OCI-LY1 (cell line): ENCODE results near the gene AKT1.

Experiments
- H2AFZ ChIP-seq: fragments of 200-600 bp; sonication (generic), shearing (Covaris generic); 2 replicates; pipeline ENCODE4 v1.6.0; 2014; ENCODE audit warnings: antibody characterized with exemption, mild to moderate bottlenecking, low read length
- H3F3A ChIP-seq: fragments of 200-600 bp; sonication (generic), shearing (Covaris generic); 2 replicates; pipeline ENCODE4 v1.6.0; 2014; ENCODE audit warnings: mild to moderate bottlenecking, antibody characterized with exemption, low read length, moderate library complexity; ENCODE audit not compliant: insufficient read depth
- H3K27ac ChIP-seq: fragments of 200-600 bp; sonication (generic); 2 replicates; pipeline ENCODE4 v1.5.1; 2014; ENCODE audit warnings: low read length, mixed run types, mild to moderate bottlenecking, low read depth; ENCODE audit not compliant: poor library complexity, severe bottlenecking
- H3K27me3 ChIP-seq: fragments of 200-600 bp; sonication (generic); 2 replicates; pipeline ENCODE4 v1.6.0; 2014; ENCODE audit warnings: antibody characterized with exemption, mild to moderate bottlenecking, low read length, moderate library complexity; ENCODE audit not compliant: insufficient read depth
- H3K36me3 ChIP-seq: fragments of 200-600 bp; sonication (generic); 2 replicates; pipeline ENCODE4 v1.6.1; 2014; ENCODE audit warnings: mild to moderate bottlenecking, antibody characterized with exemption, low read length, moderate library complexity, mixed read lengths; ENCODE audit not compliant: insufficient read depth
- H3K4me1 ChIP-seq: fragments of 200-600 bp; sonication (generic); 2 replicates; pipeline ENCODE4 v1.5.1; 2014; ENCODE audit warnings: mild to moderate bottlenecking, low read length, moderate library complexity; ENCODE audit not compliant: insufficient read depth, severe bottlenecking
- H3K4me2 ChIP-seq: fragments of 200-600 bp; sonication (generic), shearing (Covaris generic); 2 replicates; pipeline ENCODE4 v1.6.1; 2014; ENCODE audit warnings: low read length
- H3K4me3 ChIP-seq: fragments of 200-600 bp; sonication (generic); 2 replicates; pipeline ENCODE4 v1.5.1; 2014; ENCODE audit warnings: low read length, low read depth, mild to moderate bottlenecking, mixed read lengths; ENCODE audit not compliant: poor library complexity, severe bottlenecking
- H3K79me2 ChIP-seq: fragments of 200-600 bp; shearing (Covaris generic); 2 replicates; pipeline ENCODE4 v1.6.1; 2016; ENCODE audit warnings: mixed run types, low read length, mixed read lengths; ENCODE audit not compliant: insufficient read depth
- H3K9ac ChIP-seq: fragments of 200-600 bp; sonication (generic), shearing (Covaris generic); 2 replicates; pipeline ENCODE4 v1.6.1; 2014; ENCODE audit warnings: mild to moderate bottlenecking, low read length, mixed read lengths
- H3K9me2 ChIP-seq: fragments of 200-600 bp; sonication (generic), shearing (Covaris generic); 2 replicates; pipeline ENCODE4 v1.6.1; 2014; ENCODE audit warnings: low read depth, mild to moderate bottlenecking, low read length, mixed read lengths
- H3K9me3 ChIP-seq: fragments of 200-600 bp; shearing (Covaris generic); 2 replicates; pipeline ENCODE4 v1.6.1; 2014; ENCODE audit warnings: low read length, mixed read lengths
- H4K20me1 ChIP-seq: fragments of 200-600 bp; sonication (generic), shearing (Covaris generic); 2 replicates; pipeline ENCODE4 v1.6.0; 2016; ENCODE audit warnings: mild to moderate bottlenecking, low read length; ENCODE audit not compliant: insufficient read depth
- CTCF ChIP-seq: fragments of 200-600 bp; sonication (generic), shearing (Covaris generic); IDR thresholded peaks from 2 replicates; pipeline ENCODE4 v1.5.1; 2017; ENCODE audit warnings: mild to moderate bottlenecking, antibody characterized with exemption, low read length, moderate library complexity, mixed read lengths
- EZH2 ChIP-seq: fragments of 200-600 bp; sonication (generic), shearing (Covaris generic); IDR thresholded peaks from 2 replicates; pipeline ENCODE4 v1.8.0; 2017; ENCODE audit warnings: borderline replicate concordance, mixed run types, mild to moderate bottlenecking, antibody characterized with exemption, low read length, moderate library complexity, mixed read lengths

Gene AKT1

DNA sequence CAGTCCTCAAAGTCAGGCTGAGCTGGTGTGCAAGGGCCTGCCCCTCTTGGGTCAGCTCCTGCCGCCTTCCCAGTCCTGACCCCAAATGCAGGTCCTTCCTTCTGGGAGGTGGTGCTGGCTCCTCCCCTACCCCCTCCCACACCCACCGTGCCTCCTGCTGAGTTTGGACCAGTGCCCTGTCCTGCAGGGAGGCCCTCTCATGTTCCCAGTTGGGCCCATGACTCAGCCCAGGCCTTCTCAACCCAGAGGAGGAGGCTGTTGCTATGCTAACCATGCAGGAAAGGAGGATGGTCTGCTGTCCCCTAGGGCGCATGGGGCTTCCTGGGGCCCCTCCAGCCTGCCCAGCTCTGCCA is 9.8 kb upstream of the AKT1 start:
- no peak overlapping the region for H3K4me3 ChIP-seq
- H3K27me3 ChIP-seq, result peaks cover 9% of the 10 kb centered on the region
- no peak overlapping the region for H2AFZ ChIP-seq
- H3F3A ChIP-seq, result no peaks in the 10 kb centered on the region
- H3K9me2 ChIP-seq, result no peaks in the 10 kb centered on the region
- peaks cover 35% of the 10 kb centered on the region for H3K4me1 ChIP-seq
- H3K9ac ChIP-seq, result no peak overlapping the region
- H3K36me3 ChIP-seq, result no peaks in the 10 kb centered on the region
- no peaks in the 10 kb centered on the region for H4K20me1 ChIP-seq
- no peaks in the 10 kb centered on the region for H3K9me3 ChIP-seq
- no peak overlapping the region for H3K4me2 ChIP-seq
- no peaks in the 10 kb centered on the region for H3K79me2 ChIP-seq
- TF ChIP-seq EZH2 (no peak), CTCF (no peak)
- no peak overlapping the region for H3K27ac ChIP-seq

GRCh38 chr14:104804481-104805325 is 9.2 kb upstream of the AKT1 start:
- TF ChIP-seq CTCF, result no peak
- no peak for TF ChIP-seq EZH2
- Histone ChIP-seq H3K27me3 (peaks cover 13% of the 10 kb centered on the region), H3K4me3 (no peak overlapping the region), H4K20me1 (no peaks in the 10 kb centered on the region), H3K4me2 (no peak overlapping the region), H3K79me2 (no peaks in the 10 kb centered on the region), H3K4me1 (peaks cover 39% of the 10 kb centered on the region), H3K27ac (no peak overlapping the region), H3K9me2 (no peaks in the 10 kb centered on the region), H3K9ac (no peak overlapping the region), H3F3A (peaks cover 4% of the 10 kb centered on the region; the same call in 1 of the 2 replicates), H3K36me3 (no peaks in the 10 kb centered on the region), H2AFZ (no peak overlapping the region), H3K9me3 (no peaks in the 10 kb centered on the region)

DNA sequence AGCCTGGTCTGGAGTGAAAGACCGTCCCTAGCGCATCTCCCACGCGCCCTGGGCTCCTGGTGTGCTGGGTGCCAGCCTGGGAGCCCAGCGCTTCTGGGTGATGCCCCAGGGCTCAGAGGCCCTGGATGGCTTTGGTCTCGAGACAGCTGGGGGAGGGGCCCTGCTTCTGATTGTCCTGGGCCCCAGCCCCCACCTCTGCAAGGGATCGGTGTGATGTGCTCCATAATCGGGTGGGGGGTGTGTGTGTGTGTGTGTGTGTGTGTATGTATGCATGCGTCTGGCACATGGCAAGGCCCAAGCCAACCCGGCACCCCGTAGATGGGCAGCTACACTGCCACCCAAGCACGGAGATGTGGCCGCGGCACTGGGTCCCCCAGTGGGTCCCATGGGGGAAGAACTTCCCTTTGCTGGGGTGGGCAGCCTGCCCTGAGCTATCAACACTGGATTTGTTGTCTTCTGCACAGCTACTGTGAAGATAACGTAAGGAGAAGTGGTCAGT is 8.4 kb upstream of the AKT1 start:
- Histone ChIP-seq H3F3A (peaks cover 9% of the 10 kb centered on the region), H3K4me2 (0 out of 2 replicates have a peak overlapping the region, but pooled peaks have one; percentile 4), H3K27ac (no peak overlapping the region), H3K9me3 (no peaks in the 10 kb centered on the region), H4K20me1 (no peaks in the 10 kb centered on the region), H3K36me3 (no peaks in the 10 kb centered on the region), H3K9ac (no peak overlapping the region), H3K4me1 (peaks cover 40% of the 10 kb centered on the region), H3K4me3 (no peak overlapping the region), H2AFZ (no peak overlapping the region), H3K79me2 (no peaks in the 10 kb centered on the region), H3K9me2 (no peaks in the 10 kb centered on the region), H3K27me3 (peaks cover 14% of the 10 kb centered on the region)
- TF ChIP-seq EZH2 (no peak), CTCF (no peak)
